K562 (cell line): Measurements from ENCODE around the gene EVI2B. TPM values are rescaled to one million over a fixed set of nuclear protein-coding genes. Genes with fewer than 3 reads are reported as not detected.

Experiments used
- ATAC-seq: fragments of 200-7000 bp; cut with Tn5 transposase; 3 replicates; pipeline ENCODE4 v1.9.1; 2020; ENCODE audit warnings: moderate library complexity
- Bru-seq: library from RNA; stranded (reverse); fragments of 400-500 nt; gene quantifications from one replicate; lab custom pipeline; 2021; lab: Mats Ljungman, UMichigan
- BruChase-seq, 2 experiments: library from RNA; stranded (reverse); fragments of 400-500 nt; gene quantifications; one replicate each; lab custom pipeline; 2021; lab: Mats Ljungman, UMichigan
- BruUV-seq: library from RNA; stranded (reverse); fragments of 400-500 nt; replicated peaks from 2 replicates; lab custom pipeline; 2021; lab: Mats Ljungman, UMichigan
- CTCF ChIA-PET: fragments of 300-600 bp; formaldehyde crosslinking; extraction: SDS; loops from one replicate; lab custom pipeline; 2021; ENCODE audit warnings: low intra/inter-chr PET ratio; lab: Yijun Ruan, JAX
- POLR2A ChIA-PET: fragments of 300-600, 350-650 bp; sonication (Branson Sonifier 250); formaldehyde crosslinking; extraction: SDS; loops from one replicate; lab custom pipeline; 2021; ENCODE audit warnings: antibody characterized with exemption, inconsistent platforms; lab: Yijun Ruan, JAX
- DNase-seq, 4 experiments: peaks; one replicate each; pipeline versions ENCODE4 v3.0.0 to v3.0.0-alpha.2; 2011 to 2018; ENCODE audit warnings: low spot score in 3 of 4, mixed read lengths in 3 of 4; ENCODE audit errors: extremely low read depth in 1 of 4
- FAIRE-seq: peaks from 2 replicates; lab custom pipeline; 2011; peaks lifted over from hg19 to GRCh38; lab: Jason Lieb, UNC
- H2AFZ ChIP-seq: 2 replicates; pipeline ENCODE4 v1.6.0; 2011; ENCODE audit warnings: low read depth, low read length, control low read depth, inconsistent platforms
- H3K27ac ChIP-seq: fragments of 200-600 bp; 3 replicates; pipeline ENCODE4 v1.8.0; 2011; ENCODE audit warnings: low read depth, mild to moderate bottlenecking, control low read depth, inconsistent platforms, low read length, moderate library complexity, mixed read lengths; ENCODE audit errors: extremely low read depth
- H3K27me3 ChIP-seq, 2 experiments: fragments of 300-600 bp in 1 of 2; 2 replicates in 1 of 2; 3 replicates in 1 of 2; pipeline versions ENCODE4 v1.6.0 to v1.8.0; 2011; ENCODE audit warnings: inconsistent platforms in 2 of 2, low read length in 2 of 2, mild to moderate bottlenecking in 1 of 2, mixed read lengths in 1 of 2, moderate library complexity in 1 of 2; ENCODE audit not compliant: control insufficient read depth in 2 of 2, insufficient read depth in 2 of 2
- H3K36me3 ChIP-seq: fragments of 300-600 bp; 3 replicates; pipeline ENCODE4 v1.8.0; 2011; ENCODE audit warnings: mild to moderate bottlenecking, low read length, inconsistent platforms; ENCODE audit not compliant: control insufficient read depth, insufficient read depth
- H3K4me1 ChIP-seq, 2 experiments: fragments of 200-600 bp in 1 of 2; replicated peaks in 1 of 2; 2 replicates in 1 of 2; 3 replicates in 1 of 2; pipeline versions ENCODE4 v1.5.1 to v1.8.0; 2011; ENCODE audit warnings: inconsistent platforms in 2 of 2, low read length in 2 of 2, mild to moderate bottlenecking in 1 of 2, mixed read lengths in 1 of 2, moderate library complexity in 1 of 2; ENCODE audit not compliant: control insufficient read depth in 2 of 2, insufficient read depth in 2 of 2
- H3K4me2 ChIP-seq: 2 replicates; pipeline ENCODE4 v1.6.1; 2011; ENCODE audit warnings: low read length, control low read depth, inconsistent platforms, mixed read lengths; ENCODE audit not compliant: insufficient read depth
- H3K4me3 ChIP-seq: fragments of 200-600 bp; sonication (generic), shearing (Covaris generic); 2 replicates; pipeline ENCODE4 v1.5.1; 2016; ENCODE audit warnings: control low read depth, inconsistent platforms
- H3K79me2 ChIP-seq: fragments of 200-600 bp; 3 replicates; pipeline ENCODE4 v1.8.0; 2011; ENCODE audit warnings: low read length, inconsistent platforms; ENCODE audit not compliant: control insufficient read depth, insufficient read depth
- H3K9ac ChIP-seq, 2 experiments: 2 replicates each; pipeline versions ENCODE4 v1.6.0 to v1.6.1; 2011; ENCODE audit warnings: low read depth in 2 of 2, low read length in 2 of 2, control low read depth in 1 of 2, inconsistent platforms in 1 of 2, mild to moderate bottlenecking in 1 of 2, mixed read lengths in 1 of 2; ENCODE audit not compliant: insufficient read depth in 1 of 2
- H3K9me1 ChIP-seq: one replicate; pipeline ENCODE4 v1.6.0; 2011; ENCODE audit warnings: inconsistent platforms, mild to moderate bottlenecking, low read length, moderate library complexity; ENCODE audit not compliant: control insufficient read depth, insufficient read depth
- H3K9me3 ChIP-seq: replicated peaks from 2 replicates; pipeline ENCODE4 v1.5.1; 2011; ENCODE audit warnings: low read depth, low read length, inconsistent platforms; ENCODE audit not compliant: control insufficient read depth, insufficient read depth
- H4K20me1 ChIP-seq: replicated peaks from 2 replicates; pipeline ENCODE4 v1.6.1; 2011; ENCODE audit warnings: low read length, inconsistent platforms, mixed read lengths; ENCODE audit not compliant: control insufficient read depth, insufficient read depth
- ETS2 ChIP-seq: IDR thresholded peaks from 2 replicates; pipeline ENCODE4 v1.6.1; 2016; ENCODE audit warnings: borderline replicate concordance, missing genetic modification characterization, mild to moderate bottlenecking, moderate library complexity, missing compliant biosample characterization; ENCODE audit not compliant: poor library complexity, severe bottlenecking
- MITF ChIP-seq: IDR thresholded peaks from 2 replicates; pipeline ENCODE4 v1.6.1; 2014; ENCODE audit warnings: antibody characterized with exemption
- ZHX1 ChIP-seq: fragments of 150-350 bp; conservative IDR thresholded peaks from 2 replicates; pipeline ENCODE4 v1.6.1; 2014; ENCODE audit warnings: low read length
- ZNF24 ChIP-seq: fragments of 450-650 bp; IDR thresholded peaks from 2 replicates; pipeline ENCODE4 v1.6.1; 2016
- WGBS: fragments of 100-300 bp; shearing (Covaris generic); methylation state at CpG from one replicate; pipeline ENCODE4 v1.1.6; 2016; ENCODE audit warnings: low coverage, mixed read lengths; ENCODE audit not compliant: insufficient coverage; ENCODE audit errors: missing lambda C conversion rate; 5-methylcytosine and 5-hydroxymethylcytosine counted together
- in situ Hi-C: fragments of 300-500 bp; cut with MboI; formaldehyde crosslinking; loops from 4 replicates; pipeline ENCODE4 v1.15.0; 2018; ENCODE audit warnings: inconsistent platforms, mixed read lengths
- intact Hi-C: fragments of 100-400 bp; cut with micrococcal nuclease; formaldehyde crosslinking; loops from 2 replicates; pipeline ENCODE4 v1.14.2; 2022
- long read RNA-seq, 3 experiments: library from polyadenylated mRNA in 2 of 3; library from RNA in 1 of 3; unstranded in 2 of 3; stranded (forward) in 1 of 3; transcript quantifications; one replicate each; pipeline ENCODE4 v2.0.0, GENCODE V29; 2019 to 2022
- polyA minus RNA-seq, 3 experiments: library from RNA; depleted of rRNA, polyadenylated mRNA; stranded (reverse); fragments of >200 nt; gene quantifications; 2 replicates each; pipeline ENCODE4 v1.2.3, GENCODE V29; 2011
- polyA plus RNA-seq, 8 experiments: library from polyadenylated mRNA; depleted of rRNA in 4 of 8; stranded (reverse) in 5 of 8; unstranded in 3 of 8; fragments of >200 nt; fragmentation: Nextera tagmentation in 2 of 8; fragmentation: Illumina TruSeq in 1 of 8; extraction: Ambion mirVana in 2 of 8; extraction: Trizol in 1 of 8; gene quantifications; 2 replicates each; pipeline versions ENCODE4 v1.2.1 to v1.2.3, GENCODE V29; 2011 to 2014; ENCODE audit warnings: inconsistent platforms in 1 of 8, missing spikeins in 1 of 8
- total RNA-seq, 7 experiments: library from RNA; depleted of rRNA in 6 of 7; stranded (reverse); fragments of >200 nt in 6 of 7; fragmentation: Illumina TruSeq in 2 of 7; extraction: Trizol in 2 of 7; gene quantifications; 2 replicates each; pipeline versions ENCODE4 v1.2.1 to v1.2.3, GENCODE V29; 2011 to 2021; ENCODE audit warnings: low replicate concordance in 1 of 7

The EVI2B gene, protein sequence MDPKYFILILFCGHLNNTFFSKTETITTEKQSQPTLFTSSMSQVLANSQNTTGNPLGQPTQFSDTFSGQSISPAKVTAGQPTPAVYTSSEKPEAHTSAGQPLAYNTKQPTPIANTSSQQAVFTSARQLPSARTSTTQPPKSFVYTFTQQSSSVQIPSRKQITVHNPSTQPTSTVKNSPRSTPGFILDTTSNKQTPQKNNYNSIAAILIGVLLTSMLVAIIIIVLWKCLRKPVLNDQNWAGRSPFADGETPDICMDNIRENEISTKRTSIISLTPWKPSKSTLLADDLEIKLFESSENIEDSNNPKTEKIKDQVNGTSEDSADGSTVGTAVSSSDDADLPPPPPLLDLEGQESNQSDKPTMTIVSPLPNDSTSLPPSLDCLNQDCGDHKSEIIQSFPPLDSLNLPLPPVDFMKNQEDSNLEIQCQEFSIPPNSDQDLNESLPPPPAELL
- 0.37 and 1.3 TPM in 2 replicates for total RNA-seq (2011; cell fraction: chromatin; rRNA removed; ENCODE audit: low replicate concordance)
- total RNA-seq (2011; cell fraction: nucleolus; rRNA removed) = 0.33 and 0.39 TPM in 2 replicates
- 0.51 and 1.5 TPM in 2 replicates for total RNA-seq (2011; cell fraction: nucleoplasm; rRNA removed)
- total RNA-seq (2014; rRNA removed) = 0.54 and 0.82 TPM in 2 replicates
- total RNA-seq (2014; rRNA removed; fragmentation: Illumina TruSeq; extraction: Trizol) = 1.9 and 2.1 TPM in 2 replicates
- 8.0 TPM in 2 replicates for total RNA-seq (2015; rRNA removed; fragmentation: Illumina TruSeq; extraction: Trizol)
- total RNA-seq (2021) = 1.7 and 2.0 TPM in 2 replicates
- 2.5 and 3.4 TPM in 2 replicates for polyA plus RNA-seq (2011; rRNA removed)
- 0.79 and 2.7 TPM in 2 replicates for polyA plus RNA-seq (2011; cell fraction: cytosol; rRNA removed)
- polyA plus RNA-seq (2011; cell fraction: nucleus; rRNA removed) = 0.61 and 1.4 TPM in 2 replicates
- 6.7 and 20.3 TPM in 2 replicates for polyA plus RNA-seq (2012)
- polyA plus RNA-seq (2014; fragmentation: Illumina TruSeq; extraction: Trizol) = 6.5 and 7.1 TPM in 2 replicates
- 1 to 10 TPM; 1.7 to 2.9 TPM for polyA plus RNA-seq (2014; fragmentation: Nextera tagmentation; extraction: Ambion mirVana)
- polyA plus RNA-seq (2014; rRNA removed) = 2.5 and 3.9 TPM in 2 replicates
- 0.91 and 1.6 TPM in 2 replicates for polyA minus RNA-seq (2011; rRNA and poly(A)+ RNA removed)
- not detected in 2 replicates for polyA minus RNA-seq (2011; cell fraction: cytosol; rRNA and poly(A)+ RNA removed)
- polyA minus RNA-seq (2011; cell fraction: nucleus; rRNA and poly(A)+ RNA removed) = 0.27 and 0.44 TPM in 2 replicates
- percentile 48 among the genes with signal in this experiment for Bru-seq, nascent RNA
- percentile 68 among the genes with signal in this experiment for BruChase-seq, experiment 1, labeled RNA remaining after a 2-hour chase
- BruChase-seq, experiment 2, labeled RNA remaining after a 6-hour chase = percentile 68 among the genes with signal in this experiment
- long read RNA-seq, experiment 1, partial matches to known transcripts = 0 of 1 reads
- long read RNA-seq, experiment 1, other reads (novel, unspliced or antisense) = 0 of 1 reads
- long read RNA-seq, experiment 2, partial matches to known transcripts = 0 of 1 reads
- long read RNA-seq, experiment 2, other reads (novel, unspliced or antisense) = 0 of 1 reads
- long read RNA-seq, experiment 3 = 0 reads

- ChIA-PET CTCF (no interaction called here), POLR2A (interaction anchor here (1.2 kb wide), 1 partner anchor 27 kb away, joined by 3 read pairs; no protein-coding TSS in a partner anchor)
- intact Hi-C loops = no loop called here
- Histone ChIP-seq H3K9ac (peak within 1 kb of the TSS in 1 of 2 experiments; percentile 5; a peak in 1 of 4 replicates), H3K36me3 (no peaks in the 10 kb centered on the region), H3K27ac (peak within 1 kb of the TSS; percentile 62), H3K9me3 (no peaks in the 10 kb centered on the region), H3K4me1 (peaks cover under 1 to 14% of the 10 kb centered on the region in 2 experiments; a peak in 4 of 5 replicates), H3K4me3 (0 out of 2 replicates have a peak within 1 kb of the TSS, but pooled peaks have one; percentile 11), H4K20me1 (no peaks in the 10 kb centered on the region), H2AFZ (no peak within 1 kb of the TSS), H3K79me2 (peaks cover 2% of the 10 kb centered on the region; the same call in 1 of the 3 replicates), H3K9me1 (no peaks in the 10 kb centered on the region), H3K27me3 (no peaks in the 10 kb centered on the region), H3K4me2 (no peak within 1 kb of the TSS)
- in situ Hi-C loops = no loop called here
- DNase-seq (peak in 2 of 4 experiments; percentile 11 to 47), FAIRE-seq (peak; percentile 70), ATAC-seq (peak; percentile 71)
- WGBS = 5% methylated on average over 3 of the region's 3 CpGs
- no TSS peak for BruUV-seq
- no peak for TF ChIP-seq ZHX1
- TF ChIP-seq ZNF24 = no peak
- no peak for TF ChIP-seq MITF
- TF ChIP-seq ETS2 (tag) = no peak
Observed at GRCh38 chr17:31313982-31314781, at the start of gene EVI2B. Gene EVI2B, minus strand, starts transcription at chr17:31314054. Its CDS starts 8,445 bp downstream, at chr17:31305609.
